HCT116 (cell line): ENCODE measurements around the gene PLCB1.

Experiments
- EZH2phosphoT487 ChIP-seq: fragments of 200-600 bp; IDR thresholded peaks from 2 replicates; pipeline ENCODE4 v1.6.1; 2018; ENCODE audit warnings: antibody characterized with exemption, borderline replicate concordance
- POLR2A ChIP-seq: IDR thresholded peaks from 2 replicates; pipeline ENCODE4 v1.7.0; 2011; ENCODE audit warnings: borderline replicate concordance; ENCODE audit not compliant: insufficient read depth, insufficient read length; ENCODE audit errors: extremely low read depth
- SIN3A ChIP-seq: IDR thresholded peaks from 2 replicates; pipeline ENCODE4 v1.6.1; 2012; ENCODE audit warnings: low read depth
- SRF ChIP-seq: IDR thresholded peaks from 2 replicates; pipeline ENCODE4 v1.6.1; 2012; ENCODE audit warnings: low read depth
- TF ChIP-seq, protein P1 (sequence below), 3 experiments: fragments of 200-600 bp in 1 of 3; sonication (generic) in 1 of 3; IDR thresholded peaks in 2 of 3; conservative IDR thresholded peaks in 1 of 3; 2 replicates each; pipeline ENCODE4 v1.5.1; 2012 to 2017; ENCODE audit warnings: low read depth in 2 of 3, low read length in 2 of 3, antibody characterized with exemption in 1 of 3, borderline replicate concordance in 1 of 3, control low read depth in 1 of 3, mild to moderate bottlenecking in 1 of 3, mixed read lengths in 1 of 3, mixed run types in 1 of 3, moderate library complexity in 1 of 3; ENCODE audit not compliant: insufficient read depth in 1 of 3
- TF ChIP-seq, protein P2 (sequence below): IDR thresholded peaks from 2 replicates; pipeline ENCODE4 v1.6.1; 2012

DNA sequence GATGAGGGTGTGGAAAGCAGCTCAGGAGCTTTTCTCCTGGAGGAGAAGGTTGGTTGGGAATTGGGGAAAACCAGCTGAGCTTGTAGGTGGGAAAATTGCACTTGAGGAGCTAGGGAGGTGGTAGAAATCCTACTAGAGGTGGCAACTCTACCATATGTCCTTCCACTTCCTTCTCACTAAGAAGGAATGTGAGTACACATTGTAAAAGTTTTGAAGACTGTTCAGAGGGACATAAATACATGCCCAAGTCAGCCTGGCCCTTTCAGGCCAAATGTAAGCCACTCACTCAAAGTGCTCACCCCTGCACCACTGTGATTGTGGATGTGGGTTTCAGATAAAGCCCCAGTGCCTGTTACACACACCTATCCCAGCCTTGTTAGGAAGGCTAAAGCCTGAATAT lies 646.3 kb downstream of the PLCB1 start:
- TF ChIP-seq, protein P1, sequence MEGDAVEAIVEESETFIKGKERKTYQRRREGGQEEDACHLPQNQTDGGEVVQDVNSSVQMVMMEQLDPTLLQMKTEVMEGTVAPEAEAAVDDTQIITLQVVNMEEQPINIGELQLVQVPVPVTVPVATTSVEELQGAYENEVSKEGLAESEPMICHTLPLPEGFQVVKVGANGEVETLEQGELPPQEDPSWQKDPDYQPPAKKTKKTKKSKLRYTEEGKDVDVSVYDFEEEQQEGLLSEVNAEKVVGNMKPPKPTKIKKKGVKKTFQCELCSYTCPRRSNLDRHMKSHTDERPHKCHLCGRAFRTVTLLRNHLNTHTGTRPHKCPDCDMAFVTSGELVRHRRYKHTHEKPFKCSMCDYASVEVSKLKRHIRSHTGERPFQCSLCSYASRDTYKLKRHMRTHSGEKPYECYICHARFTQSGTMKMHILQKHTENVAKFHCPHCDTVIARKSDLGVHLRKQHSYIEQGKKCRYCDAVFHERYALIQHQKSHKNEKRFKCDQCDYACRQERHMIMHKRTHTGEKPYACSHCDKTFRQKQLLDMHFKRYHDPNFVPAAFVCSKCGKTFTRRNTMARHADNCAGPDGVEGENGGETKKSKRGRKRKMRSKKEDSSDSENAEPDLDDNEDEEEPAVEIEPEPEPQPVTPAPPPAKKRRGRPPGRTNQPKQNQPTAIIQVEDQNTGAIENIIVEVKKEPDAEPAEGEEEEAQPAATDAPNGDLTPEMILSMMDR (IDR thresholded peaks at IDR 0.05 in 2 of 3, conservative IDR thresholded peaks at IDR 0.05 in 1 of 3; ENCODE audit: borderline replicate concordance in 1 of 3, insufficient read depth in 1 of 3, low read depth in 2 of 3, low read length in 2 of 3) = no peak
- TF ChIP-seq, protein P2, sequence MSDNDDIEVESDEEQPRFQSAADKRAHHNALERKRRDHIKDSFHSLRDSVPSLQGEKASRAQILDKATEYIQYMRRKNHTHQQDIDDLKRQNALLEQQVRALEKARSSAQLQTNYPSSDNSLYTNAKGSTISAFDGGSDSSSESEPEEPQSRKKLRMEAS = no peak
- TF ChIP-seq SIN3A (no peak), EZH2phosphoT487 (no peak), SRF (no peak), POLR2A (no peak)
